HG03378 (cell line): Measurements from ENCODE around the gene AFG1L.
A peak's percentile ranks its signal among the peaks of the same experiment; 100 is the strongest.
"Not testable (repeated sequence)": the region's sequence is repeated elsewhere in the genome, so short reads cannot be mapped to it uniquely, and the experiment has no call there.

Experiments
- ATAC-seq: cut with Tn5 transposase; IDR thresholded peaks from one replicate; pipeline ENCODE4 v1.9.1; 2021; ENCODE audit warnings: mild to moderate bottlenecking, moderate library complexity; ENCODE audit not compliant: unreplicated experiment

The AFG1L gene

DNA sequence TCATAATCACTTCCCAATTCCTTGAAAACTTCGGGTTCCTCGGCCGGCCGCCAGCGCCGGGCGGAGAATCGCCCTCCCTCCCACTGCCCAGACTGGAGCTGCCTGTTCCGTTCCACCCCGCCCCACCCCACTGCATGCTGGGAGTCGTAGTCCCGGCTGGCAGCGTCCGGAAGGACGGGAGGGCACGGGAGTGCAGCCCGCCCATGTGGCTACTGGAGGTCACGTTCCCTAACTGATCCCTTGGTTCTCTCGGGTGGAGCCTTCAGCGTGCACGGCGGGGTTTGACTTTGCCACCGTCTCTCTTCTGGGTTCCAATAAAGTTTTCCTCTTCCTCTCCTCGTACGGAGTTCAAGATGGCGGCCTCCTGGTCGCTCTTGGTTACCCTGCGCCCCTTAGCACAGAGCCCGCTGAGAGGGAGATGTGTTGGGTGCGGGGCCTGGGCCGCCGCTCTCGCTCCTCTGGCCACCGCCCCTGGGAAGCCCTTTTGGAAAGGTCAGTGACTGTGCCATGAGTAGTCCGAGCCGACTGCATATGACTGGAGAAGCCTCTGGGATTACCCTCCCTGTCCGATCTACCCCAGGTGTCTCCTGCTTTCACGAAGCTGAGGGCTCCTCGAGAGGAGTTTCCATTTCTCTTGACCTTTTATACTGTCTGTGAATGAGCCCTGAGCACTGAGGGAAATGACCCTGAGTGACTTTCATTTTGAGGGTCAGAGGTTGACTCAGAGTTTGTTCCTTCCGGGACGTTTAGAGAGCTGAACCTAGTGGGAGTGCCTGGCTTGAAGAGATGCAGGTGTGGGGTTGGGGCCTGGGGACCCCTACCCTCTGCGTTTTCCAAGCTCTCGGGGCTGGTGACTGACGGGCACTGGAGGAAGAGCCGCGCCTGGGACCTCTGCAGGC, at the start of gene AFG1L:
AFG1L (plus strand) TSS at position 328 of the 899 bp plus-strand sequence; CDS start at position 354, 26 bp downstream.
- peak; percentile 77 for ATAC-seq

DNA sequence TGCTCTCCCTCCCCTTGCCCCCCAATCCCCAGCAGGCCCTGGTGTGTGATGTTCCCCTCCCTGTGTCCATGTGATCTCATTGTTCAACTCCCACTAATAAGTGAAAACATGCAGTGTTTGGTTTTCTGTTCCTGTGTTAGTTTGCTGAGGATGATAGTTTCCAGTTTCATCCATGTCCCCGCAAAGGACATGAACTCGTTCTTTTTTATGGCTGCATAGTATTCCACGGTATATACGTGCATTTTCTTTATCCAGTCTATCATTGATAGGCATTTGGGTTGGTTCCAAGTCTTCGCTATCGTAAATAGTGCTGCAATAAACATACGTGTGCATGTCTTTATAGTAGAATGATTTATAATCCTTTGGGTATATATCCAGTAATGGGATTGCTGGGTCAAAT, 49.8 kb upstream of the AFG1L start:
- not testable (repeated sequence) for ATAC-seq

DNA sequence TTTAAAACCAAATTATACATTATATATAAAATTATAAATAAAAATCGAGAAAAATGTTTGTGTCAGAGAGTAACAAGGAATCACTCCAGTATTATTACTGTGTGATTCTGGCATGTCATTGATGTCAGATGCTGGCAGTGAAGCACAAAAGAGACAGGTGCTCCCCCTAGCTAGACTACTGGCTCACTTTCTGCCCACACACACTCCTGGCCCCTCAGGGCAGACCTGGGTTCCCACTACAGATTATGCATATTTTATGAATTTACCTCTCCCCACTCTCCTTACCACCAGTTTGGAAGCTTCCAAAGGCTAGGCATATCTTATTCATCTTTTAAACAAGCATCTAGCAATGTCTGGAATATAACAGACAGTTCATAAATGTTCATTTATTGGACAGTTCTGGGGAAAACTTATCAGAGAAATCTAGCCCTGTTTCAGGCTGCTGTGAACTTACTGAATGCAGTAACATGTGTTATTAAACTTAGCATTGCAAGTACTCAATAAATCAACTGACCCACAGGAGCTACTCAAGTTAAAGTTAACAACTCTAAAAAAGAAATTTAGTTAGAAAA, 46.8 kb upstream of the AFG1L start:
- ATAC-seq = no peak

DNA sequence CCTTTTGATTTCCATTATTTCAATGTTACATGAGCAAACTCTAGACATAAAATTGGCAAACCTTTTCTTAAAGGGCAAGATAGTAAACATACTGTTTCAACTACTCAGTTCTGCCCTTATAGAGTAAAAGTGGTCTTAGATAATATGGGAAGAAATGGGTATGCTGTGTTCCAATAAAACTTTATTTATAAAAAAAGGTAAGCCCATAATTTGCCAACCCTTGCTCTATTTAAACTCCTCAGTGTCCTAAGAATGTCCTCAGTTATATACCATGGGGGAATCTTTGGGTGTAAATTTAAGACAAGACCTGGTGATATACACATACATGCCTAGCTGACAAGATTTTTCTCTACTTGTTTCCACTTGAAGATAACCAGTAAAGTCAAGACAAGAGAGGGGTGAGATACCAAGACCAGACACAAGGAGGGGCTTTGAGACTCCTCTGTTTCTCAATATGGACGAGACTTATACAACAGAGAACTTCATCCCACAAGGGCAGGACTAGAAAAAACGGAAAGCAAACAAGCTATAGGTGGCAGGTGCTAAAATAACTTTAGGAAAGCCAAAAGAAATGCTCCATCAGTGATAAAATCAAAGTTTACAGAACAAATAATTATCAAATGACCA, 44.5 kb upstream of the AFG1L start:
- ATAC-seq = no peak

DNA sequence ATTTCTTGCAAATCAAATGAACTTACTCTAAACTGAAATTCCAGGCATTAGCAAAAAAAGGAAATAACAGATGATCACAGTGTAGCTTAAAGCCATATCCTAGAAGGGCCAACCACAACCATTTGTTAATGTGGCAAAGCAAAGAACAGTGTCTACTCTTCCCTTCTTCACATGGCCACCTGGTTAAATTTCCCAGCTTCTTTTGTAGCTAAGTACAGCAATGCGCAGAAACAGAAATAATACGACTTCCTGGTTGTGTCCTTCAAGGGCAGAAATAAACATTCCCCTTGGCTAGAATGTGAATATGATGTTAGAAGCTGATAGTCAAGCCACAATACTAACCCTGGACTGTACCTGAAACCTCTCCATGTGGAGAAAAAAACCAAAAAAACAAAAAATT, 43.6 kb upstream of the AFG1L start:
- ATAC-seq = no peak

DNA sequence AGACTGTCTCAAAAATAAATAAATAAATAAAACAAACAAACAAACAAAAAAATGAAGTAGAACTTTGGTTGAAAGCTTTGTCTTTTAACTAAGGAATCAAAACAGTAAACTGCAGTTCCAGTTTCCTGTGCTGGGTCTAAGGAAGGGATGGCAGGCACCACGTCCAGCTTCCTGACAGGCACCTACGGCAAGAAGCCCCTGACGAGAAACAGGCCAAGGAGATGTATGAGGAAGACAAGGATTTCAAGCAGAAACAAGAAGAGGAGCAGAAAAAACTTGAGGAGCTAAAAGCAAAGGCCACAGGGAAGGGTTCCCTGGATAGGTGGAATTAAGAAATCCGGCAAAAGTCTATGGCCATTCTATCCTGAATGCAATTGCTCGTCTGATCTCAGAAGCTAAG, 42.8 kb upstream of the AFG1L start:
- ATAC-seq = no peak

DNA sequence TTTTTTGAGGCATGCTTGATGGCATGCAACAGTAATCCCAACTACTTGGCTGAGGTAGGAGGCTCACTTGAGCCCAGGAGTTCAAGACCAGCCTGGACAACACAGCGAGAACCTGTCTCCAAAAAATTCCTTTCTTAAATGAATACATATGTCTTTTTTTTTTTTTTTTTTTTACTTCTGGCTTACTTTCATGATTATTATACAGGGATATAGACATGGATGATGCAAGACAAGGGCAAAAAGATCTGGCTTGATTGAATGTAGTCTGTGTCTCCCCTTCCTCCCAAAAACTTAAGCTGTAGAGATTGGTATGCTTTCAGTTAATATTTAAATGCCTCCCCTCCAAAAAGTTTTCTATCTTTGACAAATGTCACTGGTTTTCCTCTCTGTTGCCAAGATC, 41.6 kb upstream of the AFG1L start:
- no peak for ATAC-seq

DNA sequence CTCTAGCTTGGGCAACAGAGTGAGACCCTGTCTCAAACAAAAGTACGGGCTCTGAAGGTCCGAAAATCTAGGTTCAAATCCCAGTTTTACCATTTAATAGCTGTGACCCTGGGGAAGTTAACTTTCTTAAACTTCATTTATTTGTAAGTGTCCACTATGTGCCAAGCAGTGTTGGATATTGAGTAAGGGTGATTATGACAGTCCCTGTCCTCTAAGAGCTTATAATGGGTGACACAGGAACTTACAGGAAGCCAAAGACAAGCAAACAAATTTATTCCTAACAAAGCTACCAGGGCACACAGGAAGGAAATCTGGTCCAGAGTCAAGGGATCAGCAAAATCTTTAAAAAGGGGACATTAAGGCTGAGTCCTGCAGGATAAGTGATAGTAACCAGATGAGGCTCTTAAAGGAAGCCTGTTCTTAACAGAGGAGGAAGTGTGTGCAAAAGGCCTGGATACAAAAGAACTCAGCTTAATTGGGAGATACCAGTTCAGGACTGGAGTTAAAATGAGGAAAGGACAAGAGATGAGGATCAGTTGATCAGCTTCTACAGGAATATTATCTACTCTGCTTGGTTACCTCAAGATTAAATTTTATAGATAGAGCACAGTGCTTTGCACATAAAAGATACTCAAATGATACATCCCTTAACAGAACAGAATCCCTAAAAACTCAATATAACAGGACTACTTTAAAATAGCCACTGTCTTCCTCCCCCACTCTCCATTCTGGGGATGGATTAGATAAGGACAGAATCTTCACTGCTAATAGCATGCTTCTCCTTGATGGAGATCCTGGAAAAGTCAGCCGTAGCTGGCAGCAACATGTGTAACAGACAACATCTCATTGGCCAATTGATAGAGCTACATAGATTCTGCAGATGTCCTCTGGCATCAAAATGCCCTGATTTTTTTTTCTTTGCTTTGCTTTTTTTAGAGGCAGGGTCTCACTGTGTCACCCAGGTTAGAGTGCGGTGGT, 40.1 kb upstream of the AFG1L start:
- ATAC-seq = no peak

DNA sequence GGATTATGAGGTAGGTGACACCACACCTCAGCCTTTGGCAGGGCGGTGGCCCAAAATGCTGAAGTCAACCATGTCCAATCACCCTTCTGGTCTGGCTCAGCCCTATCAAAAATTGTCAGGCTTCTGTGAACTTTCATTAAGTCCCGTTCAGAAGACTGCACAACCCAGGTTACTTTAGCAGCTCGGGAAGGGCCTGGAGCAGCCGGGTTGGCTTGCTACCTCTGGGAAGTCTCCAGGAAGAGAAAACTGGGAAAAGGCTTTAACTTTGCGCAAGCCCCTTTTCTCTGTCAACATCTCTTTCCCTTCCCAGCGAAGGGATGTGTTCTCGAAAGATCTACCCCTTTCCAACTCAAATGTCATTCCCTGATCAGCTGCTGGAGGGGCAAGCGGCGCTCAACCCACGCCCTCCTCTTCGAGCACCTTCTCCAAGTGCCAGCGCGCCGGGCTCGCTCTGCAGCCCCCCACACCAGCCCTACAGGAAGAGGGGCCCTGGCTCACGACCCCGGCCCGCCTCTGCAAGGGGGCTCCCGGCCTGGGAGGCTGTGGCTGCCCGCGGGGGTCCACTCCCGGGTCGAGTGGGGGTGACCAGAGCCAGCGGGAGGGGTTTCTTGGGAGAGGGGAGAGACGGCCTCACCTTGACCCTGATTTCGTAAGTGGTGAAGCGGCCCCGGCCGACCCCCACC, 34.6 kb upstream of the AFG1L start:
- ATAC-seq = peak; percentile 25

DNA sequence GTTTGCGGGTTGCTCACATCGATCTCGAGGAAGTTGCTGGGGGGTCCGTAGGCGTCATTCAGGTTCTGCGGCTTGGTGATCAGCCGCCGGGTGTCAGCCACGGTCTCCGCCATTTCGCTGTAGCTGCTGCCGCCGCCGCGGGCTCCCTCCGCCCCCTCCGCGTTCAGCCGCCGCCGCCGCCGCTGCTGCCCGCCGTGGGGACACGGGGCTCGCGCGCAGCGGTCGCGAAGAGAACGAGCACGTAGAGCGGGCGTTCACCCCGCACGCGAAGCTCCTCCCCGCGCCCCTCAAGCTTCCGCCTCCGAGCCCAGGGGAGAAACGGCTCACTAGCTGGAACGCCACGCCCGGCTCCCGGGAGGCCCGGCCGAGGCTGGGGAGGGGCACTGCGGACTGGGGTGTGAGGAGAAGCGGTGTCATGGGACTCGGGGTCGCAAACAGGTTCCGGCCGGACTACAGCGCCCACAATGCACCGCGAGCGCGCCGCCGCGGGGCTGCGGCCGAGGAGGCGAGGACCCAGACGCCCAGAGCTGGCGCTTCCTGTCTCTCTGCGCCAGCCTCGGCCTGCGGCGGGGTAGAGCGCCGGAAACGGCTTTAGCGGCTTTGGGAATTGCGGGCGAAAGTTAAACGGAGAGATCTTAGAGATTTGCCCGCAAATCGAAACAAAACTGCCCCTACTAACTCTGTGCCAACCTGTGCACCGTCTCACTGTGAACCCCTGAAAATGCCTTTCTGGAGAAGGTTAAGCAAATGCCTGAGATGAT, 33.9 kb upstream of the AFG1L start, which contains the start of gene SNX3:
SNX3 (minus strand) TSS at position 232 of the 761 bp plus-strand sequence; CDS start at position 113, 119 bp downstream.
- ATAC-seq = peak; percentile 80

DNA sequence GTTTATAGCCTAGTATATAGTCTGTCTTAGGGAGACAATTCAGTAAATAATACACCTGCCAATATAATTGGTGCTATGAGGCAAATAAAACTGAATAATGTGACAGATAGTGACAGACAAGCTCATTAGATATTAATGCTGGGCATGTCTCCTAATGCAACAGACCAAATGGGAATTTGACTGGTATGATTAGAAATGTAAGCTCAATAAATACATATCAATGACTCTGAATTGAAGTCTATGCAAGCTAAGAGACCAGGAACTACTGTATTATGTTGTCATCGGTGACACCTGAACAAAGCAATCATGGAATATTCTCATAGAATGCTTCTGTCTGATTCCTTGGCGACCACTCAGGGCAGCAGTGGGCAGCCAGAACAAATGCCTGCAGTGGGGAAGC, 31.5 kb upstream of the AFG1L start:
- ATAC-seq = no peak

DNA sequence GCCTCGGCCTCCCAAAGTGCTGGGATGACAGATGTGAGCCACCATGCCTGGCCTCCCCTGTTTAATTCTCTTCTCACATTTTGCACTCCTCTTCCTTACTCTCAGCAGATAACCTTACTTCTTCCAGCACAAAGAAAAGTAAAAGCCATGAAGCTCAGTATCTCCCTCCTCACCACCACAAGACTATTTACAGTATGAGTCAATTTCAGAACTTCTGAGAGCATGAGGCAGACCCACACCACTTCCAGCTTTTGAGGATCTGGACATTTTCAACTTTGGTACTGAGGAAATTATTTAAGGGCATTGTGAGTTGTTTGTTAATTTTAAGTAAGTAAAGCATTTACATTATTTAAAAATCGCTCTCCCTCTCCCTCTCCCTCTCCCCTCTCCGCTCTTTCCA, 26.0 kb upstream of the AFG1L start:
- no peak for ATAC-seq

DNA sequence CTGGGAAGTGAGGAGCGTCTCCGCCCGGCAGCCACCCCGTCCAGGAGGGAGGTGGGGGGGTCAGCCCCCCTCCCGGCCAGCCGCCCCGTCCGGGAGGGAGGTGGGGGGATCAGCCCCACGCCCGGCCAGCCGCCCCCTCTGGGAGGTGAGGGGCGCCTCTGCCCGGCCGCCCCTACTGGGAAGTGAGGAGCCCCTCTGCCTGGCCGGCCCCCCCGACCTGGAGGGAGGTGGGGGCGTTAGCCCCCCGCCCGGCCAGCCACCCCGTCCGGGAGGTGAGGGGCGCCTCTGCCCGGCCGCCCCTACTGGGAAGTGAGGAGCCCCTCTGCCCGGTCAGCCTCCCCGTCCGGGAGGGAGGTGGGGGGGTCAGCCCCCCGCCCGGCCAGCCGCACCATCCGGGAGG, 24.9 kb upstream of the AFG1L start:
- ATAC-seq = not testable (repeated sequence)

DNA sequence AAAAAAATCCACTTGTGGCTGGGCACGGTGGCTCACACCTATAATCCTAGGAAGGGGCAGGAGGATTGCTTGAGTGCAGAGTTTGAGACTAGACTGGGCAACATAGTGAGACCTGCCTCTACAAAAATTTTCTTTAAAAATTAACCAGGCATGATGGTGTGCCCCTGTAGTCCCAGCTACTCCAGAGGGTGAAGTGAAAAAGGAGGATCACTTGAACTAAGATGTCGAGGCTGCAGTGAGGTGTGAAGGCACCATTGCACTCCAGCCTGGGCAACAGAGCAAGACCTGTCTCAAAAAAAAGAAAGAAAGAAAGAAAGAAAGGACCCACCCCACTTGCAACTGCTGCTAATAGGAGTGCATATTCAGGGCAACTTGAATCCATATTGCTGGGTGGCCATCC, 20.3 kb upstream of the AFG1L start:
- no peak for ATAC-seq

DNA sequence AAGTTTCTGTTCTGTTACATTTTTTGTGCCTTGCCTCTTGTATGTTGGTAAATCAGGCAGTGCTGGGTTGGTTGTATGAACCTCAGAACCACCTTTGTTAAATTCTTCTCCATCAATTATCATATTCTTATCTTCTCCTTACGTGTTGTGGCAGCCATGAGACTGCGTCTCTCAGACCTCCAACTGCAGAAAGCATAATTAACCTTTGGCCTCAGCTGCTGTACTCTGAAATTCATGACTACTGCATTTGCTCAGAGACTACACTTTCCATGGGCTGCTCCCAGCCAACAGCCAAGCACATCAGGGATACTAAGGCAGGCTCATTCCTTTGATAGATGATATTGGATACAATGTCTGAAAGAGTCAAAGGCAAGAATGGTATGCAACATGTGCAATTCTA, 18.9 kb upstream of the AFG1L start:
- no peak for ATAC-seq

DNA sequence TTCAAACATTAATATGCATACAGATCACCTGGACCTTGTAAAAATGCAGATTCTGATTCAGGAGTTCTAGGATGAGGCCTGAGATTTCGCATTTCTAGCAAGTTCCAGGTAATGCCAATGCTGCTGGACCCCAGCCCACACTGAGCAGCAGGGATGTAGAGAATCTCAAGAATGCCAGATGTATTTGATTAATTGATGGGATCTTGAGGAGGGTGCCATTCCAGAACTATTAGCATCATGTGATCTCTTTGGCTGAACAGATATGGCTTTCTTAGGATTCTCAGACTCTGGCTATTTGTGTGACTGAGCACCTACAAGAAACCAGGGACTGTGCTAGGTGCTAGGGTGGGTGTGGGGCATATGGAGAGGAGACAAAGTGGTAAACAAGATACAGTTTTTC, 17.6 kb upstream of the AFG1L start:
- ATAC-seq = no peak

DNA sequence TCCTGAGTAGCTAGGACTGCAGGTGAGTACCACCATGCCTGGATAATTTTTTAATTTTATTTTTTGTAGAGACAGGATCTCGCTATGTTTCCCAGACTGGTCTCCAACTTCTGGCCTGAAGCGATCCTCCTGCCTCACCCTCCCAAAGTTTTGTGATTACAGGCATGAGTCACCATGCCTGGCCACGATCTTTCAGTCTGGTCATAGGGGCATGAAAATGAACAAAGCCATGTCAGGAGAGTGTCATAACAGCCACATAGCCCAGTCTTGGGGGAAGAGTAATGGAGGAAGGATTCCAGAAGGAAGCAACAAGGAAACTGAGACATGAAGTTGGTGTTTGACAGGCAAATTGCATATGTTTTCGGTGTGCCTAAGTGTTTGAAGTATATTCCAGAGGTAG, 17.0 kb upstream of the AFG1L start:
- ATAC-seq = no peak

DNA sequence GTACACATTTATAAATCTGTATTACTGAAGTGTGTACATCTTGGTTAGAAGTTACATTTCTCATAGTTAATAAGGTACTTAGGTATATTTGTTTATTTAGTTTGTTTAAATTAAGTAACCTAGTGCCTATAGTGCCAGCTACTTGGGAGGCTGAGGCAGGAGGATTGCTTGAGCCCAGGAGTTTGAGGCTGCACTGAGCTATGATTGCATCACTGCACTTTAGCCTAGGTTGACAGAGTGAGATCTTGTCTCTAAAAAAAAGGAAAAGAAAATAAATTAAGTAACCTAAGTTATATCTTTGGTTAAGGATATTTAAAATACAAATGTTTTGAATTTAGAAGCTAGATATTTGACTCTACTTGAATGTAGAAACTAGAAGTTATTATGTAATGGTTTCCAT, 9.5 kb upstream of the AFG1L start:
- ATAC-seq = no peak

DNA sequence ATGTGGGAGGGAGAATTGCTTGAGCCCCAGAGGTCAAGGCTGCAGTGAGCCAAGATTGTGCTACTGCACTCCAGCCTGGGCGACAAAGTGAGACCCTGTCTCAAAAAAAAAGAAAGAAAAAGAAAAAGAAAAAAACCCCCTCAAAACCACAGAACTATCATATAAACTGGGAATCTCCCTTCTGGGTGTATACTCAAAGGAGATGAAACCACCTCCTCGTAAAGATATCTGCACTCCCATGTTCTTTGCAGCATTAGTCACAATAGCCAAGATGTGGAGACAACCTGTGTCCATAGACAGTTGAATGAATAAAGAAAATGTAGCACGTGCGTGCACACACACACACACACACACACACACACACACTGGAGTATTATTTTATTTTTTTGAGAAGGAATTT, 8.5 kb upstream of the AFG1L start:
- no peak for ATAC-seq
